ENCODE data around the gene ELK1. TPM values are rescaled to one million over a fixed set of nuclear protein-coding genes. Genes with fewer than 3 reads are reported as not detected.

Gene ELK1, protein sequence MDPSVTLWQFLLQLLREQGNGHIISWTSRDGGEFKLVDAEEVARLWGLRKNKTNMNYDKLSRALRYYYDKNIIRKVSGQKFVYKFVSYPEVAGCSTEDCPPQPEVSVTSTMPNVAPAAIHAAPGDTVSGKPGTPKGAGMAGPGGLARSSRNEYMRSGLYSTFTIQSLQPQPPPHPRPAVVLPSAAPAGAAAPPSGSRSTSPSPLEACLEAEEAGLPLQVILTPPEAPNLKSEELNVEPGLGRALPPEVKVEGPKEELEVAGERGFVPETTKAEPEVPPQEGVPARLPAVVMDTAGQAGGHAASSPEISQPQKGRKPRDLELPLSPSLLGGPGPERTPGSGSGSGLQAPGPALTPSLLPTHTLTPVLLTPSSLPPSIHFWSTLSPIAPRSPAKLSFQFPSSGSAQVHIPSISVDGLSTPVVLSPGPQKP
- 28.0 TPM for polyA plus RNA-seq (2013, experiment 1 of 2)
- polyA plus RNA-seq (2013, experiment 2 of 2), result 28.5 TPM

DNA sequence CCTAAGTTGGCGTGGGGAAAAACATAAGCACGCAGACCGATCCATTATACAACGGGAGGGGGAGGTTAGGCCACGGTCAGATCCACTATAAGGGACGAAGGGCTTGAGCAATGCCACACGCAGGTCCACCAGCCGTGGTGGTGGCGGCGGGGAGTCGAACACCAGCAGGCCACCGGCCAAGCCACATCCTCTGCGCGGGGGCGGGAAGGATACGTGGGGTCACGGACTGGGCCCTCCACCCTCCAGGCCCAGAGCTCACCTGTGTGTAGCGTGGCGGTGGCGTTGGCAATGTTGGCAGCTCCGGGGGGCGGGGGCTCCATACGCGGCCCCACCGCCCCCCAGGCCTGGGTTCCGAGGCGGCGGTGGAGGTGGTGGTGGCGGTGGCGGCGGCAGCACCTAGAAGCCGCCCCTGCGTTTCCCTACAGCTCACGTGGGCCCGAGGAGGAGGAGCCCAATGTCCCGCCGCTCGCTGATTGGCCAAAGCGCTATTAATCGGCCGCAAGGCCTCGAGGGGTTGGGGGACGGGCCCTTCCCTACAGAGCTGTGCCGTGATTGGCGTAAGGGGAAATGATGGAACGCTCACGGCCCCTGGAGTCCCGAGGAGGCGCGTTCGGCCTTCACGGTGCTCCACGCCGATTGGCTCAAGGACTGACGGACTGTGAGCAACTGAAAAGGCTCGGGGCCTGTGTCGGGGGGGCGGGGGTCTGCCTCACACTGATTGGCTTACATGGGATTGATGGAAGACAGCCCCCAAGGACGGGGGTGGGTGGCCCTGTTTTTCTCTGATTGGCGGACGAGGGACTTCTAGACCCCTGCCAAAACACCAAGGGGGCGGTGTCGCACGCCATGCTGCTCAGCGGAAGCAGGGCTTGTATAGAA, at the start of gene ELK1:
Gene ELK1 (minus strand): TSS at position 400 of the 879 bp plus-strand sequence. CDS start 9,122 bp downstream, outside the sequence.
- Histone ChIP-seq H3K27me3 (ENCODE audit: control insufficient read depth in 3 of 3, insufficient read depth in 3 of 3, low read depth in 1 of 3, low read length in 3 of 3) (peaks cover 0 to 3% (median 0%) of the 10 kb centered on the region in 3 experiments), H2AFZ (ENCODE audit: low read length) (peak within 1 kb of the TSS; percentile 89), H3K27ac (replicated peaks; ENCODE audit: low read length) (peak within 1 kb of the TSS; percentile 79), H2BK120ac (ENCODE audit: low read depth, low read length) (no peak within 1 kb of the TSS), H3K4ac (ENCODE audit: low read length) (no peak within 1 kb of the TSS), H3K36me3 (replicated peaks in 1 of 2; ENCODE audit: control insufficient read depth in 2 of 2, insufficient read depth in 2 of 2, low read length in 2 of 2) (peaks cover under 1 to 38% of the 10 kb centered on the region in 2 donors), H2BK12ac (ENCODE audit: low read length) (no peak within 1 kb of the TSS), H3K4me2 (ENCODE audit: insufficient read depth, low read length, poor library complexity, severe bottlenecking) (peak within 1 kb of the TSS; percentile 54), H3K4me1 (ENCODE audit: control insufficient read depth in 2 of 2, insufficient read depth in 1 of 2, low read depth in 1 of 2, low read length in 2 of 2) (peaks cover 2 to 6% of the 10 kb centered on the region in 2 donors), H2BK15ac (ENCODE audit: low read length) (no peak within 1 kb of the TSS), H3K14ac (ENCODE audit: low read length) (peak within 1 kb of the TSS; percentile 71), H3K9me3 (replicated peaks in 1 of 2; ENCODE audit: control insufficient read depth in 2 of 2, insufficient read depth in 1 of 2, low read depth in 1 of 2, low read length in 2 of 2) (no peaks in the 10 kb centered on the region), H3K79me1 (ENCODE audit: low read depth, low read length) (peaks cover 3% of the 10 kb centered on the region), H3K4me3 (ENCODE audit: low read length in 2 of 2) (peak within 1 kb of the TSS; percentile 96 to 98), H3K23ac (ENCODE audit: low read depth, low read length, poor library complexity) (no peak within 1 kb of the TSS), H4K91ac (ENCODE audit: low read depth, low read length, poor library complexity) (no peak within 1 kb of the TSS), H3K9ac (ENCODE audit: low read depth, low read length, poor library complexity) (peak within 1 kb of the TSS; percentile 93), H2BK5ac (ENCODE audit: low read length) (no peak within 1 kb of the TSS), H3K18ac (ENCODE audit: low read length) (peak within 1 kb of the TSS; percentile 48), H2AK5ac (ENCODE audit: low read depth, low read length) (no peak within 1 kb of the TSS), H4K8ac (ENCODE audit: low read depth, low read length) (no peak within 1 kb of the TSS)
- WGBS, 2 donors (ENCODE audit: extremely low coverage in 2 of 2, insufficient read length in 2 of 2, insufficient replicate concordance in 1 of 2), result no CpG with 5 or more reads among the region's 65 CpGs
- peak; percentile 95 for DNase-seq (ENCODE audit: low spot score)

DNA sequence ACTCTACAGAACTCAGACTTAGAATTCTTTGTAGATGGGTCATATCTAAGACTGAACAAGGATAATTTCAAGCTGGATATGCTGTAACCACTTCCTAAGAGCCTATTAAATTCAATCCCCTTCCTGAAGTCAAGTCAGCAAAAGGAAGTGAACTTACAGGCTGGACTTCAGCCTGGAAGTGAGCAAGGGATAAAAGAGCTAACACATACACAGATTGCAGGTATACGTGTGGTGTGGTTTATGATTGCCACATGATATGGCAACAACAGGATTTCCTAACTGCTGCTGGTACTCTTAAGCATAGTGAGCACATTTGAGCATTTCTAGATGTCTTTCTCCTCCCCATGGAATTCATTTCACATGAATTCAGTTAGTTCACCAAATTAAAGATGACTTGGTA, 46.8 kb upstream of the ELK1 start:
- H2AFZ ChIP-seq (ENCODE audit: low read length), result no peak overlapping the region
- no peak for DNase-seq (ENCODE audit: low spot score)
- no peaks in the 10 kb centered on the region for H3K36me3 ChIP-seq (replicated peaks in 1 of 2; ENCODE audit: control insufficient read depth in 2 of 2, insufficient read depth in 2 of 2, low read length in 2 of 2)
- no peak overlapping the region for H3K23ac ChIP-seq (ENCODE audit: low read depth, low read length, poor library complexity)
- H3K18ac ChIP-seq (ENCODE audit: low read length), result no peak overlapping the region
- no peak overlapping the region for H2BK120ac ChIP-seq (ENCODE audit: low read depth, low read length)
- no peak overlapping the region for H3K4me3 ChIP-seq (ENCODE audit: low read length in 2 of 2)
- no peak overlapping the region for H3K14ac ChIP-seq (ENCODE audit: low read length)
- no peaks in the 10 kb centered on the region for H3K4me1 ChIP-seq (ENCODE audit: control insufficient read depth in 2 of 2, insufficient read depth in 1 of 2, low read depth in 1 of 2, low read length in 2 of 2)
- no peak overlapping the region for H2BK15ac ChIP-seq (ENCODE audit: low read length)
- H4K8ac ChIP-seq (ENCODE audit: low read depth, low read length), result no peak overlapping the region
- WGBS, 2 donors (ENCODE audit: extremely low coverage in 2 of 2, insufficient read length in 2 of 2, insufficient replicate concordance in 1 of 2), result no CpG with 5 or more reads among the region's 1 CpG
- no peak overlapping the region for H2BK5ac ChIP-seq (ENCODE audit: low read length)
- H2BK12ac ChIP-seq (ENCODE audit: low read length), result no peak overlapping the region
- no peaks in the 10 kb centered on the region for H3K9me3 ChIP-seq (replicated peaks in 1 of 2; ENCODE audit: control insufficient read depth in 2 of 2, insufficient read depth in 1 of 2, low read depth in 1 of 2, low read length in 2 of 2)
- no peak overlapping the region for H3K27ac ChIP-seq (replicated peaks; ENCODE audit: low read length)
- no peak overlapping the region for H4K91ac ChIP-seq (ENCODE audit: low read depth, low read length, poor library complexity)
- no peak overlapping the region for H3K9ac ChIP-seq (ENCODE audit: low read depth, low read length, poor library complexity)
- H3K27me3 ChIP-seq (ENCODE audit: control insufficient read depth in 3 of 3, insufficient read depth in 3 of 3, low read depth in 1 of 3, low read length in 3 of 3), result peaks cover 0 to 10% (median 0%) of the 10 kb centered on the region in 3 experiments
- H2AK5ac ChIP-seq (ENCODE audit: low read depth, low read length), result no peak overlapping the region
- no peak overlapping the region for H3K4ac ChIP-seq (ENCODE audit: low read length)
- no peak overlapping the region for H3K4me2 ChIP-seq (ENCODE audit: insufficient read depth, low read length, poor library complexity, severe bottlenecking)
- no peaks in the 10 kb centered on the region for H3K79me1 ChIP-seq (ENCODE audit: low read depth, low read length)

DNA sequence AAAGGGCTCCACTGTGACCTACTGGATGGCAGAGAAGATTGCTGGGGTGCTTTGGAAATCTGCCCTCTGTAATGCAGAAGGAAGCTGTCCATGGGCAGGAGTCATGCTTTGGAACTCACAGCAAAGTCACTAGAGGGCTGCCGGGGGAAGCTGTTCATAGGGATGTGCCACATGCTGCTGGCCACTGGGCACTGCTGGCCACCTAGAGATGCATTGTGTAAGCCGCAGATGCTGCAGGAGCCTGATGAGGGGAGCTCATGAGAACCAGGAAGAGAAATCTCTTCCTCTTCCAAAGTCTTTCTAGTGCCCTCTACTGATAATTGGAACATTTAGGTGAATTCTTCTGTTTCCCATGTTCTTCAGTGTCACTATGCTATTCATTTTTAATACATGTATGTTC, 39.8 kb upstream of the ELK1 start:
- H4K8ac ChIP-seq (ENCODE audit: low read depth, low read length), result no peak overlapping the region
- H3K36me3 ChIP-seq (replicated peaks in 1 of 2; ENCODE audit: control insufficient read depth in 2 of 2, insufficient read depth in 2 of 2, low read length in 2 of 2), result no peaks in the 10 kb centered on the region
- no peak overlapping the region for H3K9ac ChIP-seq (ENCODE audit: low read depth, low read length, poor library complexity)
- no peaks in the 10 kb centered on the region for H3K79me1 ChIP-seq (ENCODE audit: low read depth, low read length)
- no peak overlapping the region for H3K4me3 ChIP-seq (ENCODE audit: low read length in 2 of 2)
- no CpG with 5 or more reads among the region's 2 CpGs for WGBS, 2 donors (ENCODE audit: extremely low coverage in 2 of 2, insufficient read length in 2 of 2, insufficient replicate concordance in 1 of 2)
- no peak overlapping the region for H3K23ac ChIP-seq (ENCODE audit: low read depth, low read length, poor library complexity)
- H3K4me2 ChIP-seq (ENCODE audit: insufficient read depth, low read length, poor library complexity, severe bottlenecking), result no peak overlapping the region
- no peak overlapping the region for H2BK120ac ChIP-seq (ENCODE audit: low read depth, low read length)
- H2AK5ac ChIP-seq (ENCODE audit: low read depth, low read length), result no peak overlapping the region
- H2BK12ac ChIP-seq (ENCODE audit: low read length), result no peak overlapping the region
- H3K14ac ChIP-seq (ENCODE audit: low read length), result no peak overlapping the region
- H2BK5ac ChIP-seq (ENCODE audit: low read length), result no peak overlapping the region
- no peaks in the 10 kb centered on the region for H3K9me3 ChIP-seq (replicated peaks in 1 of 2; ENCODE audit: control insufficient read depth in 2 of 2, insufficient read depth in 1 of 2, low read depth in 1 of 2, low read length in 2 of 2)
- H4K91ac ChIP-seq (ENCODE audit: low read depth, low read length, poor library complexity), result no peak overlapping the region
- no peak overlapping the region for H2AFZ ChIP-seq (ENCODE audit: low read length)
- H2BK15ac ChIP-seq (ENCODE audit: low read length), result no peak overlapping the region
- H3K18ac ChIP-seq (ENCODE audit: low read length), result no peak overlapping the region
- peaks cover 0 to 6% (median 0%) of the 10 kb centered on the region in 3 experiments for H3K27me3 ChIP-seq (ENCODE audit: control insufficient read depth in 3 of 3, insufficient read depth in 3 of 3, low read depth in 1 of 3, low read length in 3 of 3)
- H3K4me1 ChIP-seq (ENCODE audit: control insufficient read depth in 2 of 2, insufficient read depth in 1 of 2, low read depth in 1 of 2, low read length in 2 of 2), result no peaks in the 10 kb centered on the region
- H3K27ac ChIP-seq (replicated peaks; ENCODE audit: low read length), result no peak overlapping the region
- no peak overlapping the region for H3K4ac ChIP-seq (ENCODE audit: low read length)
- no peak for DNase-seq (ENCODE audit: low spot score)

DNA sequence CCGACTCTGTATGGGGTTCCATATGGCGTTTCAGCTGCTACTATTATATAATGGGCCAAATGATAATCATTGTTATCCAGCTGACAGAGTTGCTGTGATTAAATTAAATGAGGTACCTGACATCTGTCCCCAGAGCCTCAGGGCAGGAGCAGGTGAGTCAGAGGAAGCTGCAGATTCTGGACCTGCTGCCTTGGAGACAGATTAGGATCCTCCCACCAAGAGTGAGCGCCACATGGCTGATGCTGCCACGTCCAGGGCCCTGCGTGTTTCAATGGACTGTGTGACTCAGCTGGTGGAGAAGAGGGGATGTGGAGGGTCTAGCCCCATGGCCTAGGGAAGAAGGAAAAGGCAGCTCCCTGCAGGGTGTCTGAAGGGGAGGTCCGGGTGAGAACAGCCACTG, 36.9 kb upstream of the ELK1 start:
- no peaks in the 10 kb centered on the region for H3K9me3 ChIP-seq (replicated peaks in 1 of 2; ENCODE audit: control insufficient read depth in 2 of 2, insufficient read depth in 1 of 2, low read depth in 1 of 2, low read length in 2 of 2)
- peaks cover 0 to 6% (median 0%) of the 10 kb centered on the region in 3 experiments for H3K27me3 ChIP-seq (ENCODE audit: control insufficient read depth in 3 of 3, insufficient read depth in 3 of 3, low read depth in 1 of 3, low read length in 3 of 3)
- no peak overlapping the region for H3K4me2 ChIP-seq (ENCODE audit: insufficient read depth, low read length, poor library complexity, severe bottlenecking)

More for the DNA sequence above, 36.9 kb upstream of the ELK1 start:
- no peak overlapping the region for H3K23ac ChIP-seq (ENCODE audit: low read depth, low read length, poor library complexity)
- no peak overlapping the region for H2BK5ac ChIP-seq (ENCODE audit: low read length)
- H3K9ac ChIP-seq (ENCODE audit: low read depth, low read length, poor library complexity), result no peak overlapping the region
- H2BK15ac ChIP-seq (ENCODE audit: low read length), result no peak overlapping the region
- no peak overlapping the region for H4K8ac ChIP-seq (ENCODE audit: low read depth, low read length)
- no peak overlapping the region for H2AK5ac ChIP-seq (ENCODE audit: low read depth, low read length)
- no peaks in the 10 kb centered on the region for H3K36me3 ChIP-seq (replicated peaks in 1 of 2; ENCODE audit: control insufficient read depth in 2 of 2, insufficient read depth in 2 of 2, low read length in 2 of 2)
- H2BK12ac ChIP-seq (ENCODE audit: low read length), result no peak overlapping the region
- H3K14ac ChIP-seq (ENCODE audit: low read length), result no peak overlapping the region
- H3K4me1 ChIP-seq (ENCODE audit: control insufficient read depth in 2 of 2, insufficient read depth in 1 of 2, low read depth in 1 of 2, low read length in 2 of 2), result no peaks in the 10 kb centered on the region
- H3K4ac ChIP-seq (ENCODE audit: low read length), result no peak overlapping the region
- no peak overlapping the region for H3K4me3 ChIP-seq (ENCODE audit: low read length in 2 of 2)
- H3K79me1 ChIP-seq (ENCODE audit: low read depth, low read length), result no peaks in the 10 kb centered on the region
- DNase-seq (ENCODE audit: low spot score), result no peak
- H4K91ac ChIP-seq (ENCODE audit: low read depth, low read length, poor library complexity), result no peak overlapping the region
- no peak overlapping the region for H3K27ac ChIP-seq (replicated peaks; ENCODE audit: low read length)
- H2BK120ac ChIP-seq (ENCODE audit: low read depth, low read length), result no peak overlapping the region
- no CpG with 5 or more reads among the region's 6 CpGs for WGBS, 2 donors (ENCODE audit: extremely low coverage in 2 of 2, insufficient read length in 2 of 2, insufficient replicate concordance in 1 of 2)
- peak overlapping the region; percentile 8 for H3K18ac ChIP-seq (ENCODE audit: low read length)
- no peak overlapping the region for H2AFZ ChIP-seq (ENCODE audit: low read length)
